Raji (cell line): ENCODE results near the gene ARHGAP24.

Experiments
- POLR2A ChIP-seq: IDR thresholded peaks from 2 replicates; pipeline ENCODE4 v1.6.1; 2011; ENCODE audit warnings: low read depth, low read length, control low read depth; ENCODE audit not compliant: insufficient read depth

Gene ARHGAP24

DNA sequence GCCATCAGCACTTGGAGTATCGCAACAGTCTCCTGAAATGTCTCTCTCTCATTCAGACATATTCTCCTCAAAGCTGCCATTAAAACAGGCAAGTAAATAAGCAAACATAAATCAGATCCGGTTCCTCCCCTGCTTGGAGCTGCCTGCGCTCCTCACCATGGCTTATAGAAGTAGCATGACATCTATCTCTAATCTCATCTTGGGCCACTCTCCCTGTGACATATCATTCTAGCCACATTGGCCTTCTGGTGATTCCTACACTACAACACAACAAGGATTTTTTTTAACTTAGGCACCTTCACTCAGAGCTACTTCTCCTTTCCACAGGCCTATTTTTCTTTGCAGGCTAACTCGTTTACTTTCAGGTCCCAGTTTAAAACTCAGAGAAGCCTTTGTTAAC, 387.9 kb downstream of the ARHGAP24 start:
- no peak for TF ChIP-seq POLR2A

DNA sequence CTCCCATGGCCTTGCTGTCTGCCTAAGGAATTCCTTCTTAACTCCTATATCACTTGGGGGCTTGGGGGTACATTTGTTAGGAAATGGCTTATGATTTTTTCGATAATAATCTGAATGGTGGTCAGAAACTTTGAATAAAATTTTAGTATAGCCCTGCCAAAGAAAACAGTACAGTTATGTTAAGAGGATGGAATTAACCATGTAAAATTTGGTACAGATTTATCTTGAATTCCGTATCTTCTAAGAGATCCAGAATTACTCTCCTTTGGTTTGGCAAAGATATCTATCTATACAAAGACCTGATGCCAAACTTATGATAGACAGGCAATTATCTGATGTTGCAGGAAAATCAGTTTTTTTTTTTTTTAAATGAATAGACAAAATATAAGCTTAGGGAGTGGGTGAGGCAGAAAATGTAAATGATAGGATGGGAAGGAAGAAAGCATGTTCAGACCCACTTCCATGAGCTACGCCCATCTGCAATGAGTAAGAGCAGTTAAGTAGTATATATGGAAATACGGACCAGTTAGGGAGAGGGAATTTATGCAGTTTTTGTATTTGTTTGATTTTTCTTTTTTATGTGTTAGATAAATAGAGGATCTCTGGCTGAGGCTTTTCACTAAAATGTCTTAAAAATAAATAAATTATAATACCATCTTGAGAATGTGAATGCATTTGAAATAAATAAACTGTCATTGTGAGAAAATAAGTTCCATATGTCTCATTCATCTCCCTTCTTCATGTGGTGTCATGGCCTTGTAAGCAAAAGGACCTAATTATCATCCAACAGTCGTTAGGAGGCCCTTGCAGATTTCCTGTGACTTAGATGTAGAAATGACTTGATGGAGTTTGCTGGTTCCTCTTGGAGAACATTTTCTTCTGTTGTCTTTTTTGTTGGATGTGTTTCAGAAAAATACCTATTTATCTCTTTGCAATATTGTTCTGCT, 389.6 kb downstream of the ARHGAP24 start:
- no peak for TF ChIP-seq POLR2A

DNA sequence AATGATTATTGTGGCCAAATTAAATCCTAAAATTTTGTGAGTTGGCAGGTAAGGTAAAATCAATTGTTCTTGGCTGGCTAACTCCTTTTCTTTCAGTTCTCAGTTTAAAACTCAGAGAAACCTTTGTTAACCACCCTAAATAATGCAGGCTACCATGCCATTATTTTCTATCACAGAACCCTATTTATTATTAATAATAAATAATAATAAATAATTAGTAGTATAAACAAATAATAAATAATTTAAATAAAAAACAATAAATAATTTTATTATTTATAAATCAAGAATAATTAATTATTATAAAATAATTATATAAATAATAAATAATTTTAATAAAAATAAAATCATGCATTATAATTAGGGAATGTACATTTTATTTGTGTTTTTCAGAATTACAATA, 390.3 kb downstream of the ARHGAP24 start:
- no peak for TF ChIP-seq POLR2A

DNA sequence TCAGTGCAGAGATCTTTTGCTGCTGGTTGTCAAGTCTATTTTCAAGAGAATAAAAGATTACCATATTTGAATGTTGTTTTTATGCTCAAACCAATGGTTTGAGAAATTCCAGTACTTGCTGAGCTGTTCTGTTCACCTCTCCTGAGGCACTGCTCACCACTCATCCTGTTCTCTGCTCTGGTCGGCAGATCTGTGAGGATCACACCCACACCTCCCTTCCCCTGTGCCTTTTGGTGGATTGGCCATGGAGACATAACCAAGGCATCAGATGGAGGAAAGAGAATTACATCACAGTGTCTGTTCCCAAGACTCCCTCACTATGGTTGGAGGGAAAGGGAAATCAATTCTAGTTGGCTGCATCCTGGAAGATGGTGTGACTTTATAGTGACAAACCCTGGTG, 391.6 kb downstream of the ARHGAP24 start:
- TF ChIP-seq POLR2A, result no peak

DNA sequence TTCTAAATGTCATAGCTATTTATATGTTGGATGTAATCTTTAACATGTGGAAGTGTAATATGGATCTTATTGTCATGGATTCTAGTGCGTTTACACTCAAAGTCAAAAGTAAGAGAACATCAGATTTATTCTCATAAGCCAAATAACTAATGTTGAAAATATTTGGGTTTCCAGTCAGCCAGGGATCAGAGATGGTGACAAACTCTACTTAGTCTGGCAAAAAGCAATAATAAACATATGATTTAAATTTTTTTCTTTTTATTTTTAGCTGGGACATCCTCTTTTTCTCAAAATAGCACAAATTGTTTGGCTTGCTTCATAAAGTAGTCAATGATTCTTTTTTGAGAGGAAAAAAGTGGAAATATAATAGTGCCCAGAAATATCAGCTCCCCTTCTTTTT, 392.3 kb downstream of the ARHGAP24 start:
- TF ChIP-seq POLR2A, result no peak

DNA sequence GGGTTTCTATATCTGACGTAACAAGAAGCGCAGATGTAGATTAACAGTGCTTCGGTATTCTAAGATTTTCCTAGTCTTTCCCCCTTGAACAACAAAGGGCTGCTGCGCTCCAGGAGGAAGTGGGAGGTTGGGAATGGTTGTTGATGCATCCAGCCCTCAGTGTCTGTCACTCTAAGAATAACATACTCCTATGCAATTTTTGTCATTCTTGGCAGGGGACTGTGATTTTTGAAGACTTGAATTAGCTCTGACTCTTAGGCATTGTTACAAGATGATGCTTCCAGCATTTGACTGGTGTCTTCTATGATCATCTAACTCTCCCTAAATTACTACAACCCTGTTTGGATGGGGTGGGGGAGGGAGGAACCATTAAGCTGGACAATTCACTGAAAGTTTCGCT, 394.2 kb downstream of the ARHGAP24 start:
- no peak for TF ChIP-seq POLR2A

DNA sequence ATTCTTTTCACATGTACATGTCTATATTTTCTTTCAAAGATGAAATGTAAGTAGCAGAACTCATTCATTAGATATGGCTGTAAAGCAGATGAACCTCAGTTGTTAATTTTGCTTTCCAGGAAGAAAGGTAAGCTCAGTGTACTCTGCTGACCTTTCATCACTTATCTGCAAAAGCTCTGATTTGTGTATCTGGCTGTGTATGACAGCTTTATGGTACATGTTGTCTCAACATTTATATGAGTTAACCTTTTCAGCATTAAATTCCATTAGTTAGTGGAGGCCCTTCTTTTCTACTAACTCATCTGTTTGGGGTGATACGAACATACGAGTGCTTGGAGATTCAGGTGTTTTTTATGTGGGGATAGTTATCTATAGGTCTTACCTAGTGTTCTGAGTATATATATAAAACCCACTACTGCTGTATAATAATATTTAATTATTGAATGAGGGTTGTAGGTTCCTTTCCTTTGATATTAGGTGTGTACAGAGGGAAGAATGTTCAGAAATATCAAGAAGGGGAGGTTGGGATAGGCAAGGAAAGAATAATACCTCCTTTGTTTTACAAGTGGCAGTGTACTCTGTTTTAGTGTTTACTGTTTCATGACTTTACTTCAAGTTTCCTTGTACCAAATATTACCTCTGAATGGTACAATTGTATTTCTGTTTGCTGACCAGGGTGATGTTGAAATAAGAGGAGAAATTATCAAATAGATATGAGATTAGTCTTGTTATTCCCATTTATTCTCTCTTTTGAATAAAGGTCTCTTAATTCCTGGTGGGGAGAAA, 395.5 kb downstream of the ARHGAP24 start:
- no peak for TF ChIP-seq POLR2A

DNA sequence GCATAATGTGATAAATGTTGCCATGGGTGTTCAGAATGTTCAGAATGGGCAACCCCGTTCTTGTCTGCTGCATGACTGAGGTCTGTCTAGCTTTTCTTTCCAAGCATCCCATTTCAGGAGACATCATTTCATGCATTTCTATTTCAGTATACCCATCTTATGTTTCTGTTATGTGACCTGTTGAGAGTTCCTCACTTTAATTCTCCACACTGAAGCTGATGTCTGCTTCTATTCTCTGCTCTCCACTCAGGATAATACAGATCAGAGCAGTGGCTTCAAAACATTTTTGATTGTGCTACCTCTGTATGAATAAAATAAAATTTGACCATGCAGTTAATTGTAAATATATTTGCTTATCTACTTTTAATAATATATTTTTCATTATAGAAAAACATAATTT, 398.6 kb downstream of the ARHGAP24 start:
- no peak for TF ChIP-seq POLR2A

DNA sequence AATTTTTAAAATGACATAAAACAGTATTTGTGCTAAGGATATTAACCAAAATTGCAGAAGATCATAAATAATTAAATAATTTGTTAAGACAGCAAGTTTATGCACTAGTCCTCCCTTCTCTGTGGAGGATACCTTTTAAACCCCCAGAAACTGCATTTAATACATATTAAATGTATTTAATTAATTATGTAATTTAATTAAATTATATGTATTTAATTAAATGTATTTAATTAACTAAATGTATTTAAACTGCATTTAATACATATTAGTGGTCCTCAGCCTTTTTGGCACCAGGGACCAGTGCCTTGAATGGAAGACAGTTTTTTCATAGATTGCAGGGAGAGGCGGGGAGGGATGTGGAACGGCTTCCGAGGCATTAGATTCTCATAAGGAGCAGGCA, 404.6 kb downstream of the ARHGAP24 start:
- TF ChIP-seq POLR2A, result no peak

DNA sequence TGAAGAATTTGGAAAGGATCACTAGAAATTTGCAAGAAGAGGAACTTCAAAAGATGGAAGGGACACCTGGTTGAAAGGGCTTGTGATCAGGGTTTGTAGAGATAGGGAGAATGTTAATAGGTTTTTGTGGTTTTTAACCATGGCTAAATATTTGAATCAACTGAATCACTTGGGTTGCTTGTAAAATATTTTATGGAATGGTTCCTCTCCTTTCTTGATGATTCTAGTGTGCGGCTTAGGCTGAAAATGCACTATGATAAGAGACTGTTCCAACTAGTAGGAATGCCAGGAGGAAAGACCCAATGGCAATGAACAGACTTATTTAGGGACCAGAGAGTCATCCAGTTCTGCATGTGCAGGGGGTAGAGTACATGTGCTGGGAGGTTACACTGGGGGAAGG, 408.2 kb downstream of the ARHGAP24 start:
- TF ChIP-seq POLR2A, result no peak

DNA sequence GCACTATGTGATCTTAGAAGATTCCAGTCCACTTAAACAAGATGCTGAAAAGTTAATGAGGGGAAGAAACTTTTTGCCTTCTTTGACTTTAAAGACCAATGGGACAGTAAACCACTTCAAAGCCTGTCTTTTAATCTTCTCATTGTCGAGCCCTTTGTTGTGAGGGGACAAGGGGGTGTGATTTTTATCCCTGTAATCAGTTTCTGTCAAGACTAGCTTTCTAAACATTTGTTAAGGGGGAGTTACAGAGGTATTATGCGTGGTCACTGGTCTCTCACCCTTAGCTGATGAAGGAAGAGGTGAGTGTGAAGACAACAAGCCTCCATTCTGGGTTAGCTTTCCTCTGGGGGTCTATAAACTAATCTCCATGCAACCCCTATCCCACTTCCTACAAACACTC, 409.3 kb downstream of the ARHGAP24 start:
- no peak for TF ChIP-seq POLR2A

DNA sequence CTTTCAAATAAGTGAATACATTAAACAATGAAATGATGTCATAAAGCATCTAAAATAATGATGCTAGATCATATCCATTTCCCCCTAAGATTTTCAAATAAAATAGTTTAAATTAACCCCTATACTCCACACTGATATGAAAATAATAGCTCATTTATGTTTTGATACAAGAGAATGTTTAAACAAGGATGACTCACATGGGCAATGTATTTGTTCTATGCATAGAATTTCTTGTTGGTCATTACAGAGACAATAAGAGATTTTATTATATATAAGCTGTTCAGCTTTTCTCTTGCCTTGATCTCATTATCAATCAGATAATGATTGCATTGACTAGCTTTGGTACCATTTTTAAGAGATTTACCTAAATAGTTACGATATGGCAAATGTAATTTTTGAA, 411.7 kb downstream of the ARHGAP24 start:
- no peak for TF ChIP-seq POLR2A

DNA sequence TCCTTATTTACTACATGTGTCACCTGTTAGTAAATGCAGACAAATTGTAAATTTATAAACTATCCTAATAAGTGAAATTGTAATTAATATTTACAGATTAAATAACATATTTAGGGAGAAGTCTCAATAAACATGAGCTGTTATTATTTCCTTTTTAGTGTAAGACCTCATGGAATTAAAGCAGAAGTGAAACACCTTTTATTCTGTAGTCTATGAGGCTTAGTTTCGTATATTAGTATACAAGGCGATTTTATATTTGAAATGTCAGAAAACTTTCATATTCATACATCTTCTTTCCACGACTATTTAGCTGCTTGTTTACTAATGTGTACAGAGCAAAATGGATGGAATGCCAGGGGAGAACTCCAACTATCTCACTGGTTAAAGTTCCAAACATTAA, 414.4 kb downstream of the ARHGAP24 start:
- TF ChIP-seq POLR2A, result no peak

DNA sequence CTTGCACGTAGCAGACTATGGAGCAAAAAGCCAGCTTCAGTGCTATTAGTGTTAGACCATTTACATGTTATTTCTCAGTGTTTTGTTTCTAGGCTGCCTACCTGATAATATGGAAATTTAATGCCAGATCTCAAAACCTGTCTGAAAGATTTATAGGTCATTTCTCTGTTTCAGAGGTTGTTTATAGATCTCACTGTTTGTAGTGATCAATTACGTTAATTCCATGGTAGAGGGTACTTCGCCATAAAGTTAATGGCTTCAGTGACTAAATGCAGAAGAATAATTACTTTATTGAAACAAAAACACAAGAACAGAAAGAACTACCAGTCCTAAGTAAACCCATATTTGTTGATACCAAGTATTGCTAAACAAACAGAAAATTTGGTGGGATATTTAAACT, 420.8 kb downstream of the ARHGAP24 start:
- no peak for TF ChIP-seq POLR2A

DNA sequence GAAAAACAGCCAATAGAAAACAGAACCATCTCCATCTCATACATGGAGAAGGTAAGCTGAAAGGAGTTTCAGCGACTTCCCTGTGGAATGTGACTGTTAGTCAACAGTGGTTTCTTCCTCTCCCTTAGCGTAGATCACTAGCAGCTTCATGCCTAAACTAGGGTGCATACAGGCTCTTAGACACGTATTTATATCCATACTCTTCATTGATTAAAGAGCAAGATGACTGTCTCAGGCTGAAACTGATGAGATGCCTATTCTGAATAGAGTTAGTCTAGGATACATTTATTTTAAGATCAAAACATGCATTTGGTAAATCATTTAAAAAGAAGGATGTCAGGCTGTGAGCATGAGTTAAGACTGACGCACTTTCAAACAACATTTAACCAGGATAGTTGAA, 423.3 kb downstream of the ARHGAP24 start:
- no peak for TF ChIP-seq POLR2A

DNA sequence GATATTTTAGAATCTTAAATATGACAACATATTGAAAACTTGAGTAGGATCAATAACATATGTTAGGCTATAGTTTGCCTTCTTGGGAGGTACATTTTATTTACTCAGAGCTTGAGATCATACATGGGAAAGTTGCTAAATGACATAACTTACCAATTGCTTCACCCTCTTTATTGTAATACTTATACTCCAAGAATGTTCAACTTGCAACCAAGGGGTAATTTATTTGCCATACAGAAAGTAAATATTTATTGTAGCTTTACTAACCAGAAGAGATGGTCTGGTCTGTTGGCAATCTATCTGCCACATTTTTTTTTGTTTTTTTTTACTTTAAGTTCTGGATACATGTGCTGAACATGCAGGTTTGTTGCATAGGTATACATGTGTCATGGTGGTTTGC, 426.6 kb downstream of the ARHGAP24 start:
- no peak for TF ChIP-seq POLR2A

DNA sequence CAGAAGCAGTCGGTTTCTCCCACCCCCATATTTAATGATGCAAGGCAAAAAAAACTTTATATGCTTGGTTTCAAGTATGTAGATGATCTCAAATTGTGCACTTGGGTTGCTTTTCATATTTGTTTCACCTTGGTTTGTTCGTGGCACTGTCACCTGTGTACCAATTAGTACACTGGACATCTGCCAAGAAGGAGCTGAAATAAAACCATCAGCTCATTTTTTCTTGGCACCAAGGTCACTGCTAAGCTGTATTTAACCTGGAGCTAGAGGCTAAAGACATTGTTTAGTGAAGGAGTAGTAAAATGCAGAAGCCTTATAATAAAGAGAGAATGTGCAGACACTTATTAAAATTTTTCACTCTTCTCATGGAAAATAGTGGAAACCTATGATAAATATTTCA, 430.8 kb downstream of the ARHGAP24 start:
- no peak for TF ChIP-seq POLR2A

DNA sequence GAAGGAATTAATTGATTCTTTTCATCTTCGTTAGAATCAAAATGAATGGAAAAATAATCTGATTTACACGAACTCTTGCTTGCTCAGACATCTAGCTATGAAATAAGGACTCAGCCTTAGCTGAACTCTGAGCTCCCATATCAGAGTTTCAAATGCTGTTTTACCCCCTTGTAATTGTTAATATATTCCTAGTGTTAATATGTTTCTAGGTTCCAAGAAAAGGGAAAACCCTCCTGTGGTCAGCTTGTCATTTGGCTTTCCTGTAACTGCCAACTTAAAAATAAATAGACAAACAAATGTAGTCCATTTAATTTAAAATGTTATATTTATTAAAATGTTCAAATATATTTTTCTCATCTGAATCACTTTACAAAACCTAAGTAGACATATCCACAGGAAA, 432.1 kb downstream of the ARHGAP24 start:
- TF ChIP-seq POLR2A, result no peak
